ENCODE results near the gene FAM83F. TPM values are rescaled to one million over a fixed set of nuclear protein-coding genes. Genes with fewer than 3 reads are reported as not detected.
A peak's percentile ranks its signal among the peaks of the same experiment; 100 is the strongest.
"Not testable (repeated sequence)": the region's sequence is repeated elsewhere in the genome, so short reads cannot be mapped to it uniquely, and the experiment has no call there.

Gene FAM83F
- total and polyA plus RNA-seq, 7 donors = under 0.01 to 19.5 (median 0.71) TPM

- intact Hi-C loops (cut with DNase I) = no loop called here
- WGBS, 2 donors = 70 to 80% methylated on average over 11 of the region's 11 CpGs
- Histone ChIP-seq H3K36me3 (no peaks in the 10 kb centered on the region), H3K4me1 (no peaks in the 10 kb centered on the region), H3K9me3 (no peaks in the 10 kb centered on the region), H3K4me3 (no peak overlapping the region), H3K27ac (no peak overlapping the region), H3K27me3 (peaks cover 0 to 20% (median 0%) of the 10 kb centered on the region in 3 donors)
- TF ChIP-seq POLR2A (IDR thresholded peaks at IDR 0.05) = no peak
- no peak for DNase-seq
These were observed 27.9 kb downstream of the FAM83F start for GRCh38 chr22:40022536-40023240.

GRCh38 chr22:40023341-40023841, 28.6 kb downstream of the FAM83F start:
- TF ChIP-seq POLR2AphosphoS5 (IDR thresholded peaks at IDR 0.05) (no peak), POLR2A (IDR thresholded peaks at IDR 0.05) (no peak), EP300 (IDR thresholded peaks at IDR 0.05) (no peak)
- no peak overlapping the region for H3K4me3 ChIP-seq
- H3K4me1 ChIP-seq = no peaks in the 10 kb centered on the region
- 80 to 85% methylated on average over 16 of the region's 16 CpGs for WGBS, 2 donors
- intact Hi-C loops (cut with DNase I) = no loop called here
- H3K27me3 ChIP-seq = peaks cover 0 to 20% (median 0%) of the 10 kb centered on the region in 3 donors
- H3K27ac ChIP-seq = no peak overlapping the region
- H3K36me3 ChIP-seq = no peaks in the 10 kb centered on the region
- no peaks in the 10 kb centered on the region for H3K9me3 ChIP-seq
- no peak for DNase-seq

GRCh38 chr22:40024201-40025061, 29.7 kb downstream of the FAM83F start:
- Histone ChIP-seq H3K36me3 (no peaks in the 10 kb centered on the region), H3K4me1 (no peaks in the 10 kb centered on the region), H3K4me3 (no peak overlapping the region), H3K27me3 (peaks cover 0 to 13% (median 0%) of the 10 kb centered on the region in 3 donors), H3K27ac (no peak overlapping the region), H3K9me3 (no peaks in the 10 kb centered on the region)
- WGBS, 2 donors = 32 to 37% methylated on average over 16 of the region's 16 CpGs
- intact Hi-C loops (cut with DNase I) = loop anchor here (2.0 kb wide), 1 partner anchor 490 kb away; no protein-coding TSS in a partner anchor
- TF ChIP-seq POLR2AphosphoS5 (IDR thresholded peaks at IDR 0.05) = no peak
- TF ChIP-seq, protein P1, sequence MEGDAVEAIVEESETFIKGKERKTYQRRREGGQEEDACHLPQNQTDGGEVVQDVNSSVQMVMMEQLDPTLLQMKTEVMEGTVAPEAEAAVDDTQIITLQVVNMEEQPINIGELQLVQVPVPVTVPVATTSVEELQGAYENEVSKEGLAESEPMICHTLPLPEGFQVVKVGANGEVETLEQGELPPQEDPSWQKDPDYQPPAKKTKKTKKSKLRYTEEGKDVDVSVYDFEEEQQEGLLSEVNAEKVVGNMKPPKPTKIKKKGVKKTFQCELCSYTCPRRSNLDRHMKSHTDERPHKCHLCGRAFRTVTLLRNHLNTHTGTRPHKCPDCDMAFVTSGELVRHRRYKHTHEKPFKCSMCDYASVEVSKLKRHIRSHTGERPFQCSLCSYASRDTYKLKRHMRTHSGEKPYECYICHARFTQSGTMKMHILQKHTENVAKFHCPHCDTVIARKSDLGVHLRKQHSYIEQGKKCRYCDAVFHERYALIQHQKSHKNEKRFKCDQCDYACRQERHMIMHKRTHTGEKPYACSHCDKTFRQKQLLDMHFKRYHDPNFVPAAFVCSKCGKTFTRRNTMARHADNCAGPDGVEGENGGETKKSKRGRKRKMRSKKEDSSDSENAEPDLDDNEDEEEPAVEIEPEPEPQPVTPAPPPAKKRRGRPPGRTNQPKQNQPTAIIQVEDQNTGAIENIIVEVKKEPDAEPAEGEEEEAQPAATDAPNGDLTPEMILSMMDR (IDR thresholded peaks at IDR 0.05) = peak; percentile 61 to 82 (median 75)
- DNase-seq = peak; percentile 74

GRCh38 chr22:40025062-40025379, 30.3 kb downstream of the FAM83F start:
- WGBS, 2 donors = 37 to 50% methylated on average over 5 of the region's 5 CpGs
- intact Hi-C loops (cut with DNase I) = loop anchor here (2.0 kb wide), 1 partner anchor 490 kb away; no protein-coding TSS in a partner anchor
- H3K27ac ChIP-seq, DNase-seq, H3K4me3 ChIP-seq, H3K9me3 ChIP-seq, H3K36me3 ChIP-seq, H3K4me1 ChIP-seq, H3K27me3 ChIP-seq: not testable (repeated sequence)
- TF ChIP-seq, protein P1 (IDR thresholded peaks at IDR 0.05) = peak in 1 of 4 experiments; percentile 7

DNA sequence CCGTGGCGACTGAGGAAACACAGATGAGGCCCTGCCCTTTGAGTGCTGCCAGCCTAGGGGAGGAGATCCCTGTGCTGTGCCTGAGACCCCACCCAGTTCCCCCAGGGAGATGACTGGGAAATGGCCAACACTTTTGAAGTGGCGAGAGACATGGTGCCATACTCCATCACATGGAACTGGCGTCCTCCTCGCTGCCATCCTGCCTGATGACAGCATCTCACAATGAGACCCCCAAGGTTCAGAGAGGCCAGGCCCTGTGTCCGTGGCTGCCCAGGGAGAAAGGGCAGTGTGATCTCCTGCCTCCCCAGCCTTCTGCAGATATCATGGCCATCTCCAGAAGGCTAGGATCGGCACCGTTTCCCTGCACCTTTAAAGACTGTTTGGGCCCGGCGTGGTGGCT, 31.1 kb downstream of the FAM83F start:
- no peak overlapping the region for H3K27ac ChIP-seq
- no peaks in the 10 kb centered on the region for H3K9me3 ChIP-seq
- no peaks in the 10 kb centered on the region for H3K4me1 ChIP-seq
- WGBS, 2 donors = 94 to 95% methylated on average over 10 of the region's 10 CpGs
- DNase-seq = no peak
- no peaks in the 10 kb centered on the region for H3K36me3 ChIP-seq
- TF ChIP-seq EP300 (IDR thresholded peaks at IDR 0.05) = no peak
- TF ChIP-seq POLR2AphosphoS5 (IDR thresholded peaks at IDR 0.05) = no peak
- intact Hi-C loops (cut with DNase I) = loop anchor here (2.0 kb wide), 1 partner anchor 491 kb away; no protein-coding TSS in a partner anchor
- peaks cover 0 to 10% (median 0%) of the 10 kb centered on the region in 3 donors for H3K27me3 ChIP-seq
- H3K4me3 ChIP-seq = no peak overlapping the region

DNA sequence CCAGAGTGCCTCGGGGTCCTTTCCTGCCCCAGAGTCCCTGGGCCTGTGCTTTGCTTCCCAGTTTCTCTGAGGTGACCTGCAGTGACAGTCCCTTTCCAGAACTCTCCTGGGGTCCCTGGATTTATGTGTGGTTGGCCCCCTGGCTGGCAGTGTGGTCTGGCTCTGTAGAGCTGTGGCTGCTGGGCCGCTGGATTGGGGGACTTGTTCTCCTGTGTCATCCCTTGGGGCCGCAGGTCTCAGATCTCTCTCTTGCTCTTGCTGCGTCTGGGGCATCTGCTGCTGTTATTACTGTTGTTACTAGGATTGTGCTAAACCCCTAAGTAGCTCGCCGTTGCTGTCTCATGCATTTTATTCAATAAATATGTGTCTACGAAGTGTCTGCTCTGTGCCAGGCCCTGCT, 31.9 kb downstream of the FAM83F start:
- Histone ChIP-seq H3K27me3 (peaks cover 0 to 10% (median 0%) of the 10 kb centered on the region in 3 donors), H3K4me3 (no peak overlapping the region), H3K27ac (no peak overlapping the region), H3K9me3 (no peaks in the 10 kb centered on the region), H3K36me3 (no peaks in the 10 kb centered on the region), H3K4me1 (no peaks in the 10 kb centered on the region)
- intact Hi-C loops (cut with DNase I) = no loop called here
- 87 to 94% methylated on average over 7 of the region's 7 CpGs for WGBS, 2 donors
- TF ChIP-seq EP300 (IDR thresholded peaks at IDR 0.05) = no peak
- TF ChIP-seq, protein P1 (IDR thresholded peaks at IDR 0.05) = no peak
- no peak for TF ChIP-seq POLR2AphosphoS5 (IDR thresholded peaks at IDR 0.05)
- TF ChIP-seq POLR2A (IDR thresholded peaks at IDR 0.05) = no peak
- no peak for DNase-seq

Data from sigmoid colon (tissue), 7 donors.